ENCODE measurements around the gene PTPRR. TPM values are rescaled to one million over a fixed set of nuclear protein-coding genes. Genes with fewer than 3 reads are reported as not detected.

Gene PTPRR
- polyA plus RNA-seq, 1 donor = 0.60 TPM

DNA sequence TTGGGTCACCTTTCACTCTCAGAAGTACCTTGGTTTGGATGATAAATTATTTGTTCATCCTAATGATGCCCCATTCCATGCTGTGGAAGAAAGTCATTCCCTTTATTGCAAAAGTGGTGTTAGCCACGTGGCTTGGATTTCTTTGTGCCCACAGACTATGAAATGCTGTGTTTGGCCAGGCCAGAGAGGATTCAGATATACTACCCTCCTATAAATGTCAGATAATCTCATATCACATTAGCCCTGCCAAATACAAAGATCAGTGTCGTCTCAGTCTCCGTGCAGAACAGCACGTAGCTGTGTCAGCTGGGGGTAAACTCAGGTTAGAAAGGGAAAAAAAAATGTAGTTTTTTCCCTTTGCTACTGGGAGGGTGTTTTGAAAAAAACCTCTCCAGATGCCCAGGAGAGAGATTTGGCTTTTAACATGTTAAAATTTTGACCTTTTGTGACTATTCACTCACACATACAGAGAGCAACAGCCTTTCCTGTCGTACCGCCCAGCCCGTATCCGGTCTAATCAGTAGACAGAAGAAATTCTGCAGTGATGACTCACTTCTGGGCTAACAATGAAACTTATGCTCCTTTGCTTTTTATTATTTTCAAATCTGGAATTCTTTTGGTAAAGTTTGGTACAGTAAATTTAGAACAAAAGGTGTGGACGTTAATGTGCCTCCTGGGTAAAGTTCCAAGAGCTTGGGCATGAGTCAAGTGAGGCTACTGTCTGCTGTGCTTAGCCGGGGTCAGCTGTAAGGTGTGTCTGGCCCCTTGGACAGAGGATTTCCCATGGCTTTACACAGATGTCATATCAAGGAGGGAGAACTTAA, 274.8 kb downstream of the PTPRR start:
- DNase-seq = peak; percentile 13

DNA sequence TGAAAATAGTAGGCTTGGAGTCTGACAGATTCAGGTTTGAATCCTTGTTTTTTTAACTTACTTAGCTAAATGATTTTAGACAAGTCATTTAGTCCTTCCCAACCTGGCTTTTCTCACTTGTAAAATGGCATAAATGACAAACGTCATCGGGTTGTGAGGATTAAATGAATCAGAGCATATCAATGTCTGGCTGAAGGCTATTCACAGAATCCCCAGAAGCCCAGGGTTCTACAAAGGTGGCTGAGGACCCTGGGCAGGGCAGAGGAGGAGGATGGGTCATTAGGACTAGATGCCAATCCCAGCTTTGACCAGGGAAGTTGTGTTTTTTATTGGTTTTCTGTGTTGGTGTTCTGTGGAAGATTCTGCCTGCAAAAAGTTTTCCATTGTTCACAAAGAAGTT, 275.7 kb downstream of the PTPRR start:
- no peak for DNase-seq

DNA sequence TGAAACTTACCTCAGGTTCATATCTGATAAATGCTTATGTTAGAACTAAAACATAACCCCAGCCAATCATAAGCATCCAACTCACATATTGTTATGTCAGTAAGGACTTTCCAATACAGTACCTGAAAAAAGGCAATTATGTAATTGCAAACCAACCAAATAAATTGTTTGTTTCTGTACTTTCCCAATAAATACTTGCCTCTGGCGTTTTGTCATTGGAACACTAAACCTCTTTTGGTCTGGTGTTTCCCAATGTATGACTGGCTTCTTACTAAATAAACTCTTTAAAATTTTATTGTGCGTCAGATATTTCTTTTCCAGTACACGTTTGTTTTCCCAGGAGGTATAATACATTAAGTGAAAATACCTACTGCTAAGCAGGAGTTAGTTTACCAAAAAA, 276.6 kb downstream of the PTPRR start:
- DNase-seq = no peak

DNA sequence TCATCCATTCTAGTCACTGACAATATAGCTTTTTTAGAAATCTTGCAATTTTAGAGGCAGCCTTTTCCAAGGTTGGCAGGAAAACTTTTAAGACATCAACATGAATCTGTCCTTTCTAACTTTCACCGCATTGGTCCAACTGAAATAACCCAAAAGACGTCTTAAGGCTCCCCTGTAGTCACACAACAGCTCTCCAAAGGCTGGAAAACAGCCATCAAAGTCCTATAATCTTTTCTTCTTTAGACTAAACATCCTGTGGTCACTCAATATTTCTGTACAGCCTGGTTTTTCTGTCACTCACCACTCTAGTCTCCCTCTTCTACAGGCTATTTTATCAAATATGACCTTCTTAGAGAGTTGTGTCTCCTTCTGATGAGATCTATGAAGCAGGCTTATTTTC, 278.8 kb downstream of the PTPRR start:
- DNase-seq = no peak

DNA sequence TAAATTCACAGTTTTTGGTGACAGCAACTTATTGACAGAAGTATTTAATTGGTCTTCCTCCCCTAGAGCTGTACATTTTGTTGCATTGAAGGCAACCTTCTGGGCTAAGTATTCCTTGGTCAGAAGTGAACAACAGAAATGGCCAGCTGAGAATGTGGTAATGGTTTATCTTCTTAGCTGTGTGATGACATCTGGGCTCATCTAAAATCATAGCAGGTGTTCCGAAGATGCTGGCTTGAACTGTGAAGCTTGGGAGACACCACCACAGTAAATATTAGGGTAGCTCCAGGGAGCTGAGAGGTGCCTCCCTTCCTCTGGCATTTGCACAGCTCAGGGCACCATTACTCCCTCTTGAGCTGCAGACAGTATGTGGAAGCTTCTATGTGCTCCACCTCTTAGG, 279.6 kb downstream of the PTPRR start:
- DNase-seq = no peak

DNA sequence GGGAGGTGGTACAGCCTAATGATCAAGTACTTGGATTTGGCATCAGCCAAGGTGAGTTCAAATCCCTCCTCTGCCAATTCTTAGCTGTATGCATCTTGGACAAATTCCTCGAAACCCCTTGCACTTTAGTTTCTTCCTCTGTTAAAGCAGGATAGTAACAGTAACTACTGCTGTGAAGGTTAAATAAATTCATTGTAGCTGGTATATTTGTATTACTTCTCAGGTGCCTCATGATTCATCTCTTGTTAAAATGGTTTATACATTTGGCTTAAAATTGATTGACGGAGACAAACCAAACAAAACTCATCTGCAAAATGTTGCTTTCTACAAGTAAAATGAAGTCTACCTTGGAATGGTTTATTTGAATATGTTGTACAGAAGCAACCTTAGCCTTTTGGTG, 281.0 kb downstream of the PTPRR start:
- no peak for DNase-seq

DNA sequence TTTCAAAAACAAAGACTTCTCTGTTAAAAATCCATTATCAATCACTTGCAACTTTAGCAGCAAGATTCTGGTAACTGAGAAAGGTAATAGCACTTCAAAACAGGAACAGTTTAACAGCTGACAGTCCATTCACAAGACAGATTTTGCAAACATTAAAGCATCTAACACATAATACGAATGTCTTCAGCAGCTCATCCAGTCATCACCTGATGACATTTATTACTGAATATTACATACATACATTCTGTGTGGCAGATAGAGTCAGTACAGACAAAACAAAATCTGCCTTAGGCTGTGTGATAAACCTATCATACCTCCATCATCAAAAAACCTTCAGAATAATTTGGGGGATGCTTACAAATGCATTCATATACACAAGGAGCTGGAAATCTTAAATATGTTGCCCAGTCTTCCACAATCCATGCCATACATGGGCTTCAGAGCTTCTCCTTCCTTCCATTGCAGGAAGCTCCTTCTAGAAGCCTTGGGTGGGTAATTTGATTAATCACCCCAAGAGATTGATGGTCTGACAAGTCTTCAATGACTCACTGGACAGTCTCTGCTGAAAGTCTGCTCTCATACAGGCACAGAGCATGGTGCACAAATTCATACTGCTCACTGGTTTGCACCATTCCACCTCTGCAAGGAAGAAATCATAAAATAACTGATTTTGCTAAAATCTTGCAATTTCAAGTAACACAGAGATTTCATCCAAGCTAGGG, 281.7 kb downstream of the PTPRR start:
- DNase-seq = no peak

DNA sequence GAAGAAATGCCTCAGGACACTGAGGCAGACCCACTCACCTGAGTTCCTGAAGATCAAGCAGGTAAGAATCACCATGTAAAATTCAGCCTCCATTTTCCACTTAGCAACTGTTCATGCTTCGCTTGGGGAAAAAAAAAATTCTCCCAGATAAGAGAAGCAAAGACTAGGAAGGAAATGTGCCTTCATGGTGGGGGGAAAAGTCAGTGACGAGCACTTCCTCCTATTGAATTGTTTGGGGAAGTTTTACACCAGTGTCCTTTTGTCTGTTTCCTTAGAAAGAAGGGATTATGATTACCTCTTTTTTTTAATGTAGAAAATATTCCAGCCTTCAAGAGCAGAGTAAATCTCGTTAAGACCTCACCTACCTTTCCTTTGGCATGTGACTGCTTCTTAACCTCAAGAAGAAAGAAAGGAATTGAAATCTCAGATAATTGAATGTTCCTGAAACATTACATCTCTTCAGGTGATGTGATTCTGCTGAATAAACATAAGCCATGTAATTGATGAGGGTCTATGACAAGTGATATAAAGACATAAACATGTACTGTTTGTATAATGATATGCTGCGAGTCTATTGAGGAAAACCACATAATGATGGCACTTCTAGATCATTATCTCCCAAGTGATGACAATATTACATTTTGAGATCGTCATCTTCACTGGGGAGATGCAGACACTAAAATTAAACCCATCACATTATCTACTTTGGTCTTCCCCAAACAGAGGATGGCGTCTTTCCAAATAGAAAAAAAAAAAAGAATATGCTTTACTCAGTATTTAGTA, 283.0 kb downstream of the PTPRR start, which contains the start of gene PTPRB:
TSS of gene PTPRB (minus strand) at position 127 of the 783 bp plus-strand sequence. CDS start at position 93, 34 bp downstream.
- no peak for DNase-seq

DNA sequence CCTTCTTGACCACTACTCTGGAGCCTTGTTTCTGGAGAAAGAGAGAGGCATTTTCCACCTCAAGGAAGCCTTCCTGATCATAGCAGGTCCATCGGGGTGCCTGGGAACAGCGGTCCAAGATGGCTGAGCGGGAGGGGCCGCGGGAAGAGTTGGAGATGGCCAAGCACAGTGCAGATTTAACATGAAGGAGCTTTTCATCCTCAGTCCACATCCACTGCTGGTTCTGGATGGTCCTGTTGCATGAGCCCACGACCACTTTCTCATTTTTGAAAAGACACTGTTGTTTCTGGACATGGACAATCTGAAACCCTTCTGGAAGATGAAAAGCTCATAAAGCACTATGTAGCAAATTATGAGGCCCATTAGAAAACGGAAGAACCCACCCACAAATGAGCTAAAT, 284.8 kb downstream of the PTPRR start:
- DNase-seq = no peak

DNA sequence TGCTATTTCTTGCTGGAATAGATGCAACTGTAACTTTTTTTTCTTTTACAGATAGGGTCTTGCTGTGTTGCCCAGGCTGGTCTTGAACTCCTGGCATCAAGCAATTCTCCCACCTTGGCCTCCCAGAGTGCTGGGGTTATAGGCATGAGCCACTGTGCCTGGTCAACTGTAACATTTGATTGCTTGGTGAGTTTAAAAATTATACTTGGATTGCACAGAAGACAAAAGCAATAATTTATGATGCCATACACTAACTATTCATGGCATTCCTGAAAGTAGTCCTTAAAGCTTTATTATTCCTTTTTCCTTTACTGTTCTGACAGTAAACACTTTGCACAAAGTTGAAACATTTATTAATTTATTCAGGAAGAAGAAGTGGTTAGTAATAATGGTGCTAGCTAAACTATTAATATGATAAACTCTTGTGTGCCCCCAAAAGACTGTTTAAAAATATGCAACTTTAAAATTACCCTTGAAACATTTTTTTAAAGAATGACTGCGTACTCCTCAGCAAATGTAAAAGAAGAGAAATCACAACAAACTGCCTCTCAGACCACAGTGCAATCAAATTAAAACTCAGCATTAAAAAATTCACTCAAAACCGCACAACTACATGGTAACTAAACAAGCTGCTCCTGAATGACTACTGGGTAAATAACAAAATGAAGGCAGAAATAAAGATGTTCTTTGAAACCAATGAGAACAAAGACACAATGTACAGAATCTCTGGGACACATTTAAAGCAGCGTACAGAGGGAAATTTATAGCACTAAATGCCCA, 291.6 kb downstream of the PTPRR start:
- DNase-seq = no peak

DNA sequence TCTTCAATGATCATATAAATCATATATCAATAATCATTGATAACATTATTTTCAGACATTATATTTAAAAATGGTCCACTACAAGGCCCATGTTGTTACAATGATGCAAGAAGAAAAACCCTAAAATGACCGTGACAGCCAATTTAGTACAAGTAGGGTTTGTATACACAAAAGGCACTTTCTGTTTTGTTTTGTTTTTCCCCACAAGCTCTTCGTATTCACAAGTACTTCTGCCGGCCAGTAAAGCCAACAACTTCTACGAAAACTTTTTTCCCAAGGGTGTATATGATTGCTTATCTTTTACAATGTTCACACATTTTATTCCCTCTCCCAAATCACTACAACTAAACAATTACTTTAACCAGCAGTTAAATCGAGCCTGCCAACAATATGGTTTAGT, 292.9 kb downstream of the PTPRR start:
- DNase-seq = no peak

DNA sequence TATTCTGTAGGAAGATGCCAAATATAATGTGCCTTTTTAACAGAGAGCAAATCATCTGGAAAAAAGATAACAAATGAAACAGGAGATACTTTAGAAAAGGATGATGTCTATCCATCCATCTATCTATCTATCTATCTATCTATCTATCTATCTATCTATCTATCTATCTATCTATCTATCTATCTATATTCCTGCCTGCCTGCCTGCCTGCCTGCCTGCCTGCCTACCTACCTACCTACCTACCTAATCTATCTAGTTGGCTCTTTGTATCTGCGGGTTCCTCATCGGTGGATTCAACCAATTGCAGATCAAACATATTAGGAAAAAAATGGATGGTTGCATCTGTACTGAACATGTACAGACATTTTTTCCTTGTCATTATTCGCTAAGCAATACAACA, 294.4 kb downstream of the PTPRR start:
- no peak for DNase-seq

DNA sequence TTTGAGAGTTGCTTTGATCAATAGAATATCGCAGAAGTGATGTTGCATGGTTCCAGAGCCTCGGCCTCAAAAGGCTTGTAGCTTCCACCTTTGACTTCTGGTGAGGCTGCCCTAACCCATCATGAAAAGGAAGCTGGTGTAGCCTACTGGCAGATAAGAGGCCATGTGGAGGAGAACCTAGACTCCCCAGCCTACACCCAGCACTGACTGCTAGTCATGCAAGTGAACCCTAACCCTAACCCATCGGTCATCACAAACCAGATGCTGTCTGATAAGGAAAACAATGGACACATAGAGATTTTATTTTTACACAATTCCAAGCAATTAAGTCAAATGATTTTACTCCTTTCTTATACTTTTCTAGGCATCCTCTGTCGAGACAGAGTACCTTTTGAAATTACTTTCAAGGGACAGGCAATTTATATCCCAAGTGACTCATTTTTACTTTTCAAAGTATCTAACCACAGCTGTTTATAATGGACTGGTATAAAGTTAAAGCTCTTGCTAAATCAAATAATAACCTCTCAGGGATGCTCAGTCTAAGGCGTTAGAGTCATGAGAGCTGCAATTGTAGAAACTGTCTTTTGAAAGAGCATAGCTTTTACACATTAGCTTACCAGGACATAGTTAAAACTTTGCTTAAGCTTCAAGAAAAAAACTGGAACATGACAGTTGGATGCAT, 300.9 kb downstream of the PTPRR start:
- DNase-seq = no peak

DNA sequence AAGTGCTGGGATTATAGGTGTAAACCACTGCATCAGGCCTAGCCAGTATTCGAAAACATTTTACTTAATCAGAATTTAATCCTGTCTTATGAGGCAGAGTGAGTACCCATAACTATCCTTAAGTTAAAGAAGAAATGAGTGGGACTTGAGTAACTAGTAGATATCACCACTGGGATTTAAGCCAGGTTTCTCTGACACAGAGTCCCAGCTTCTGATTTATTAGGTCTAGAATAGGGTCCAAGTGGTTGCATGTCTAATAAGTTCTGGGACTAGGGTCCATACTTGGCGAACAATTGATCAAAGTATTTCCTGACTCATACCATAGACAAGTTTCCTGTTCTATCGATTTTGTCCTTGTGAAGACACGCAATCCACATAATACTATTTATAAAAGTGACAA, 302.2 kb downstream of the PTPRR start:
- no peak for DNase-seq

DNA sequence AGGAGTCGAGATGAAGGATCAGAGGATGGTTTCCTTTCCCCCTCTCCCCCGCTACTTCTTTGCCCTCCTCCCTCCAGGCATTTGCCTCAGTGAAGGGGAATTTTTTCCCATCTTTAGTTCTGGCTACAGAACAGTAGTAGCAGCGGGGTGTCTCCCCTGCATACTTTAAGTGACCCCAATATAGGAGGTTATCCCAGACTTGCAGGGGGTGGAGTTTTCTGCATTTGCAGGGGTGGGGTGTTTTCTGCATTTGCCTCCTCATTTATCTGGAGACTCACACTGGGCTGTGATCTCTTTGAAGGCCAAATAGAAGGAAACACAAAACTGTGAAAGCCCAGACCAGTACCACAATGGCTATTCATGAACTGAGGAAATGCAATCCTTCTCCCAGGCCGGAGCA, 303.1 kb downstream of the PTPRR start:
- no peak for DNase-seq

DNA sequence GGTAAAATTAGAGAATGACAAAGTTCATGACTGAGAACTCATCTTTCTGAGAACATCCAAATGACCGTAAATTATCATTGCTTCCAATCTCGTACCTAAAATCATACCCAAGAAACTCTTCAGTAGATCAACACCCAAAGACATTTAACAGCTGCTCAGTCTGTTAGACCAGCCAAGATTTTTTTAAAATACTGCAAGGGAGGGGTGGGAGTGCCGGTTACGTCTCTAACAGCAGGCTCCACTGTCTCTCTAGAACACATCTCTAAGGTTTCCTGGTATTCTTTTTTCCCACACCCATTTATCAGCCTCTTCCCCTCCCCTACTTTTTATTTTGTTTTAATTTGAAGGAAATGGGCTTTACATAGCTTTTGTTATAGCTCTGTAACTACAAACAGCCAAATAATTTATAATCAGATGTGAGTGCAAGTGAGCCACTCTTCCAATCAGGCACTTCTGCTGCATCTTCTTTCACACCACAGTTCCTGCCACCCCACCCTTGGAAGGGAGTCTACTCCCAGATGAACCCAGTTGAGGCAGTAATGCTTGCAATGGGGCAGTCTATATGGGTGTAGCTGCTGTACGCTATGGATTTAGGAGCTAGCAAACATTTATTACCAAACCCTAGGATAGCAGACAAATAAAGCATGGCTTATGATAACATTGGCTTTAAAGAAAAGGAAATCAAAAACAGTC, 305.2 kb downstream of the PTPRR start:
- DNase-seq = no peak

DNA sequence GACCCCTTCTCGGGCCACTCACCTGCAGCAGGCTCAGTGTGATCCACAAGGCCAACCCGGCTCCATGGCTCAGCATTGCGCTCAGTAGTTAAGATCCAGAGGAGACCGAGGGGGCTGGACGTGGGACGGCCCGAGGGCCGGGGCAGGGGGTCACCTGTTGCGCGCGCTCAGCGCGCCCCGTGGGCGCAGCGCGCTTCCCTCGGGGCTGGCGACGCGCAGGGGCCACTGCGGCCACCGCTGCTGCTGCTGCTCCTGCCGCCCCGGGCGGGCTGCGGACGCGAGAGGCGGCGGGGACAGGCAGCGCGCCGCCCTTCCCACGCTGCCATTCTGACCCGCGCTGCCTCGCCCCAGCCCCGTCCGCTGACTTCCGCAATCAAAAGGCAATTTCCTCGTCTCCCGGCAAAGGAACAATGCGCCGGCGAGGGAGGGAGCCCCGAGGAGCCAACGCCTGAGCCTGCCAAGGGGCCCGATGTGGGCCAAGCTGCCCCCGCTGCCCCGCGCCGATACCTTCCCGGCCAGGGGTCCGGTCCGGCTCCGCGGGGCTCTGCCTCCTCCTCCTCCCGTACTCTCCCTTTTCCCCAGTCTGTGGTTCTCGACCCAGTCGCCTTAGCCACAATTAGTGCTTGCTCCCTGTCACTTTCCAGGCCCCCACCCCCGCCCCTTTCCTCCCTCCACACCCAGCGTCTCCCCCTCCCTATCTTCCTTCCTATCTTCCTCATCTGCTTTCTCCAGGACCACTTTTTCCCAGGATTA, 310.6 kb downstream of the PTPRR start:
- DNase-seq = no peak

DNA sequence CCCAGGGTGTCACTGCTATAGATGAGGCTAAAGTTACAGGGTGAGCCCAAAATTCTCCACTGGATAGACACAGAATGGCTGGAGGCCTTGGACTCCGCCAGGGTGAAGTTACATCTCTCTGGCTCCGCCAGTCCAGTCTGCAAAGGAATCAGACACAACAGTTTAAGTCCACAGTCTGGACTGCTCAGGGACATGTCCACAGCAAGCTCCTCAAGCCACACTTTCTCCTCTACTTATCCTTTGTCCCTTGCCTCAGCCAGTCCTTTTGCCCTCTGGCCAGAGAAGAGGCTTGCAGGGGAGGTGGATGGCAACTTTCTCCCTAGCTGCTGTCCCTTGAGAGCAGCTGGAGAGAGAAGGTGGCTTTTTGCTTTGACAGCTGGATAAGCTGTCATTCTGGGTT, 311.3 kb downstream of the PTPRR start:
- DNase-seq = no peak

DNA sequence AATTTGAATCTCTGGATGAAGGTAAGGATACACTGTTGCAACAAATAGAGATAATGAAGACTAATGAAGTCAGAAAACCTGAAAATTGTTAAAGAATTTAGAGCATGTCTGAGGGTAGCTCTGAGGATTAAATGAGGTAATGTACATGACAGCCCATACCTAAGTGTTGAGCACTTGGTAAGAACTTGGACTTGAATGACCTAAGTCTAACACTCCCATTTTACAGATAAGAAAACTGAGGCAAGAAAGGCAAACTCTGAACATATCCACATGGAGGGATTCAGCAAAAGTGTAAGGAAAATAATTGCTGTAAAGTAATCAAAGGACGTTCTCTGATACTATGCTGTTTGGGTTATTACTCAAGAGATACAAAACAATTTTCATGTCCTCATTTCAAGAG, 312.4 kb downstream of the PTPRR start:
- no peak for DNase-seq

DNA sequence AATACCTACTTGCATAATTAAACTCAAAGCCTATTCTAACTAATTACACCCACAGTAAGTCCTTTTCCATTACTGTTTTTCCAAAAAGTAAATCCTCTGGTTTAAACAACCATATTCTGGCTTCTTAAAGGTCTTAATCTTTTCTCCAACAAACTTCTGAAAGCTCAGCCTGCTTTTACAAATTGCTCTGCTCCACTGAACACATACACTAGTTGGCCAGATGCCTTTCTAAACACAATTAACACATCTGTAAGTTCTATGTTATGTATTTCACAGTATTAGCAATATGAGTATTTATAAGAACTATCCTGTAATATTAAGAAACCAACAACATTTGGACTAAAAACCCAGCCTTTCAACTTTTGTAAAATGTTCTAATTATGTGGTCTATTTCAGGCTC, 313.4 kb downstream of the PTPRR start:
- no peak for DNase-seq

All from left kidney (tissue), 2 donors.